GM18505 (cell line): Measurements from ENCODE around the gene MAGEB6.
"Not testable (repeated sequence)": the region's sequence is repeated elsewhere in the genome, so short reads cannot be mapped to it uniquely, and the experiment has no call there.

Source experiments
- ATAC-seq: cut with Tn5 transposase; IDR thresholded peaks from one replicate; pipeline ENCODE4 v1.9.1; 2021; ENCODE audit not compliant: unreplicated experiment
- POLR2A ChIP-seq: IDR thresholded peaks from 4 replicates; pipeline ENCODE4 v1.6.1; 2011; ENCODE audit warnings: borderline replicate concordance; ENCODE audit not compliant: insufficient read depth, insufficient read length; ENCODE audit errors: extremely low read depth

MAGEB6 gene

GRCh38 chrX:26192204-26192603, at the start of gene MAGEB6:
MAGEB6 (plus strand) TSS chrX:26192440; CDS start chrX:26193847, 1,407 bp downstream.
- ATAC-seq: no peak
- no peak for TF ChIP-seq POLR2A

- no peak for TF ChIP-seq POLR2A
- no peak for ATAC-seq
These were observed 46.2 kb upstream of the MAGEB6 start for GRCh38 chrX:26146024-26146423.

DNA sequence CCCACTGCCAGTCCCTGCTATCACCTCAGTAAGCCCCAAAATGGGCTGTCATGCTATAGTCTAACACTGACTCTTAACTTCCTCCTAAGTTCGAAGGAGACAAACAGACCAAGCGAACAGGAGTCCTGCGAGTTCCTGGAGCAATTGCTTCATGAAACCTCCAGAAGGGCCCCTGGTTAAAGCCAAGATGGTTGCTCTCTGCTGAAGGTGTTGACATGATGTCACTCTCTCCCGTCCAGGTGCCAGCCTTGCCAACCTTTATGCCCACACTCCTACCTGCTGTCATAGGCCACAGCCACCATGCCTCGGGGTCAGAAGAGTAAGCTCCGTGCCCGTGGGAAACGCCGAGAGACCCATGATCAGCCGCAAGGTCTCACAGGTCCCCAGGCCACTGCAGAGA, 31.9 kb upstream of the MAGEB6 start, which contains the start of gene MAGEB6B:
MAGEB6B (plus strand) TSS at position 301 of the 400 bp plus-strand sequence; CDS start at position 301, 0 bp downstream.
- no peak for ATAC-seq

DNA sequence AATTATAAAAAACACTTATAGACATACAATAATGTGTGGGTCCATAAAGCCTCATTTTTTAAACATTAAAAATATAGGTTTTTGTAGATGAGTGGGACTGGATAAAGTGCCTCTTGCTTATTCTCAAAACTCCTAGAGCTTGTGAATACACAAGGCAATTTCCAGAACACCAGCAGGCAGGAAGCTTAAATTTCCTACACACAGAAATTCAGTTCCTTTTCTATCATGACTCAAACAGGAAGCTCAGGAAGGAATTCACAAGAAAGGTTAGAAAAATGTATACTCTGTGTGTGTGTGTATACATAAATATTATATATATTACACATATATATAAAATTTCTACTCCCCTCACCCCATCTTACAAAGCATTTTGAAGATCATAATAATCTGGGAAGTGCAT, 11.3 kb downstream of the MAGEB6 start:
- no peak for ATAC-seq

More for the DNA sequence above, 31.9 kb upstream of the MAGEB6 start, which contains the start of gene MAGEB6B:
- no peak for TF ChIP-seq POLR2A

GRCh38 chrX:26204717-26205116, 12.5 kb downstream of the MAGEB6 start:
- ATAC-seq: not testable (repeated sequence)

More for the DNA sequence above, 11.3 kb downstream of the MAGEB6 start:
- TF ChIP-seq POLR2A: no peak

- ATAC-seq: no peak
- no peak for TF ChIP-seq POLR2A
These were observed 15.8 kb downstream of the MAGEB6 start for GRCh38 chrX:26208012-26208411.

- no peak for TF ChIP-seq POLR2A
- ATAC-seq: no peak
These were observed 23.6 kb downstream of the MAGEB6 start, which contains the start of gene MAGEB5 for GRCh38 chrX:26215869-26216268. MAGEB5 (plus strand) TSS chrX:26216169; CDS start chrX:26217302, 1,133 bp downstream.

DNA sequence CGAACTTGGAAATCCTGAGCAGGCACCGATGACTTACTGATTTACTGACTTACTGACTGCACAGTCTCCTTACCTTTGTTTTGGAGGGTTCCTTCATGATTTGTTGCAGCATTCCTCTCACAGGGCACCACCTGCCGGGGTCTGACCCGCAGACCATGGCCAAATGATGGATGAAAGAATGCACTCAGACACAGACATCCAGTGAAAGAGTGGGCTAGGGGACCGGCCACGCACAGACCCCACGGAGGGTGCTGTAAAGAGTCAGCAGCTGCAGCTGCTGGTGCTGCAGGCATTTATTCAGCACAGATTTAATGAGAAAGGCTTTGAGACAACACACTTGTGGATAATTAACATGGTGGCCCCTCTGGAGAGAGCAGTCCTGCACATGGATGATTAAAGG, 27.1 kb downstream of the MAGEB6 start:
- no peak for TF ChIP-seq POLR2A
- ATAC-seq: no peak

DNA sequence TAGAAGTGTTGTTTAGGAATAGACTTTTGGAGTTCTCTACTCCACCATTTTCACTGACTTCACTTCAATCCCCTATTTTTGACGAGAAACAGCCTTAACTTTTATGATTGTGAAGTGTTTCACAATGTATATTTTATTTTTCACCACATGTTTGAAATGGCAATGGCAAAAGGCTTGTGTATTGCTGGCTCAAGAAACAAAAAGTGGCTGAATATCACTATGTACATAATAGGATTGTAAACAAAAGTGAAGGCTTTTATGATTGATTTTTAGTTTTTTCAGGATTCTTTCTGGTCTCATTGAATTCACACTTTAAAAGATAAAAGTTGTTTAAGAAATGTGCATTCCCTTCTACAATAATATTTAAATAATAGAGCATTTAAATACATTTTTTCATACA, 41.9 kb downstream of the MAGEB6 start:
- TF ChIP-seq POLR2A: no peak
- ATAC-seq: no peak
